Measurements from ENCODE around the gene ZNF33A. TPM values are rescaled to one million over a fixed set of nuclear protein-coding genes. Genes with fewer than 3 reads are reported as not detected.

ZNF33A gene
- total and polyA plus RNA-seq, 10 of the 15 experiments (the other 5 are each of a cell fraction or from before 2014, with no cell fraction given): 9.8 to 29.9 (median 18.3) TPM

DNA sequence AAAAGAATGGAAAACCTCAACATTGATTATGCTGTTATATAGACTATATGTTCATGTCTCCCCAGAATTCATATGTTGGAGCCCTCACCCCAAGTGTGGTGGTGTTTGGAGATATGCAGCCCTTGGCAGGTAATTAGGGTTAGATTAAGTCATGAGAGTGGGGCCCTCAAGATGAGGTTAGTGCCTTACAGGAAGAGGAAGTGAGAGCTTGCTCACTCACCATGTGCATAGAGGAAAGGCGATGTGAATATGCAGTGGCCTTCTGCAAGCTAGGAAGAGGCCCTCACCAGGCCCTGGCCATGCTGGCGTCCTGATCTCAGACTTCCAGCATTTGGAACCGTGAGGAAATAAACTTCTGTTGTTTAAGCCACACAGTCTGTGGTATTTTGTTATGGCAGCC is 14.8 kb downstream of the ZNF33A start (continued):
- TF ChIP-seq, protein P1, sequence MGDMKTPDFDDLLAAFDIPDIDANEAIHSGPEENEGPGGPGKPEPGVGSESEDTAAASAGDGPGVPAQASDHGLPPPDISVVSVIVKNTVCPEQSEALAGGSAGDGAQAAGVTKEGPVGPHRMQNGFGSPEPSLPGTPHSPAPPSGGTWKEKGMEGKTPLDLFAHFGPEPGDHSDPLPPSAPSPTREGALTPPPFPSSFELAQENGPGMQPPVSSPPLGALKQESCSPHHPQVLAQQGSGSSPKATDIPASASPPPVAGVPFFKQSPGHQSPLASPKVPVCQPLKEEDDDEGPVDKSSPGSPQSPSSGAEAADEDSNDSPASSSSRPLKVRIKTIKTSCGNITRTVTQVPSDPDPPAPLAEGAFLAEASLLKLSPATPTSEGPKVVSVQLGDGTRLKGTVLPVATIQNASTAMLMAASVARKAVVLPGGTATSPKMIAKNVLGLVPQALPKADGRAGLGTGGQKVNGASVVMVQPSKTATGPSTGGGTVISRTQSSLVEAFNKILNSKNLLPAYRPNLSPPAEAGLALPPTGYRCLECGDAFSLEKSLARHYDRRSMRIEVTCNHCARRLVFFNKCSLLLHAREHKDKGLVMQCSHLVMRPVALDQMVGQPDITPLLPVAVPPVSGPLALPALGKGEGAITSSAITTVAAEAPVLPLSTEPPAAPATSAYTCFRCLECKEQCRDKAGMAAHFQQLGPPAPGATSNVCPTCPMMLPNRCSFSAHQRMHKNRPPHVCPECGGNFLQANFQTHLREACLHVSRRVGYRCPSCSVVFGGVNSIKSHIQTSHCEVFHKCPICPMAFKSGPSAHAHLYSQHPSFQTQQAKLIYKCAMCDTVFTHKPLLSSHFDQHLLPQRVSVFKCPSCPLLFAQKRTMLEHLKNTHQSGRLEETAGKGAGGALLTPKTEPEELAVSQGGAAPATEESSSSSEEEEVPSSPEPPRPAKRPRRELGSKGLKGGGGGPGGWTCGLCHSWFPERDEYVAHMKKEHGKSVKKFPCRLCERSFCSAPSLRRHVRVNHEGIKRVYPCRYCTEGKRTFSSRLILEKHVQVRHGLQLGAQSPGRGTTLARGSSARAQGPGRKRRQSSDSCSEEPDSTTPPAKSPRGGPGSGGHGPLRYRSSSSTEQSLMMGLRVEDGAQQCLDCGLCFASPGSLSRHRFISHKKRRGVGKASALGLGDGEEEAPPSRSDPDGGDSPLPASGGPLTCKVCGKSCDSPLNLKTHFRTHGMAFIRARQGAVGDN (IDR thresholded peaks at IDR 0.05): no peak
- 0 out of 2 replicates have a peak, but pooled peaks have one; percentile 37 for TF ChIP-seq NBN (IDR thresholded peaks at IDR 0.05)
- no peak for TF ChIP-seq TBL1XR1 (IDR thresholded peaks at IDR 0.05; ENCODE audit: low read depth, low read length)
- TF ChIP-seq NFYB (IDR thresholded peaks at IDR 0.05; ENCODE audit: insufficient read depth, low read depth, low read length): no peak
- TF ChIP-seq TCF7 (IDR thresholded peaks at IDR 0.05; ENCODE audit: borderline replicate concordance): no peak
- TF ChIP-seq SKIL (IDR thresholded peaks at IDR 0.05; ENCODE audit: low read depth, poor library complexity, severe bottlenecking): no peak
- TF ChIP-seq ETV6 (conservative IDR thresholded peaks at IDR 0.05 in 1 of 2, IDR thresholded peaks at IDR 0.05 in 1 of 2; ENCODE audit: borderline replicate concordance in 1 of 2, low read depth in 1 of 2): no peak
- no peak for TF ChIP-seq PAX5 (IDR thresholded peaks at IDR 0.05; ENCODE audit: borderline replicate concordance, low read depth, low read length)
- peak; percentile 61; the same call in 1 of the 2 replicates for TF ChIP-seq CREM (IDR thresholded peaks at IDR 0.05; ENCODE audit: low read depth)
- TF ChIP-seq RUNX3 (IDR thresholded peaks at IDR 0.05; ENCODE audit: low read length): peak; percentile 66
- TF ChIP-seq BMI1 (IDR thresholded peaks at IDR 0.05; ENCODE audit: borderline replicate concordance): no peak
- TF ChIP-seq, protein P2, sequence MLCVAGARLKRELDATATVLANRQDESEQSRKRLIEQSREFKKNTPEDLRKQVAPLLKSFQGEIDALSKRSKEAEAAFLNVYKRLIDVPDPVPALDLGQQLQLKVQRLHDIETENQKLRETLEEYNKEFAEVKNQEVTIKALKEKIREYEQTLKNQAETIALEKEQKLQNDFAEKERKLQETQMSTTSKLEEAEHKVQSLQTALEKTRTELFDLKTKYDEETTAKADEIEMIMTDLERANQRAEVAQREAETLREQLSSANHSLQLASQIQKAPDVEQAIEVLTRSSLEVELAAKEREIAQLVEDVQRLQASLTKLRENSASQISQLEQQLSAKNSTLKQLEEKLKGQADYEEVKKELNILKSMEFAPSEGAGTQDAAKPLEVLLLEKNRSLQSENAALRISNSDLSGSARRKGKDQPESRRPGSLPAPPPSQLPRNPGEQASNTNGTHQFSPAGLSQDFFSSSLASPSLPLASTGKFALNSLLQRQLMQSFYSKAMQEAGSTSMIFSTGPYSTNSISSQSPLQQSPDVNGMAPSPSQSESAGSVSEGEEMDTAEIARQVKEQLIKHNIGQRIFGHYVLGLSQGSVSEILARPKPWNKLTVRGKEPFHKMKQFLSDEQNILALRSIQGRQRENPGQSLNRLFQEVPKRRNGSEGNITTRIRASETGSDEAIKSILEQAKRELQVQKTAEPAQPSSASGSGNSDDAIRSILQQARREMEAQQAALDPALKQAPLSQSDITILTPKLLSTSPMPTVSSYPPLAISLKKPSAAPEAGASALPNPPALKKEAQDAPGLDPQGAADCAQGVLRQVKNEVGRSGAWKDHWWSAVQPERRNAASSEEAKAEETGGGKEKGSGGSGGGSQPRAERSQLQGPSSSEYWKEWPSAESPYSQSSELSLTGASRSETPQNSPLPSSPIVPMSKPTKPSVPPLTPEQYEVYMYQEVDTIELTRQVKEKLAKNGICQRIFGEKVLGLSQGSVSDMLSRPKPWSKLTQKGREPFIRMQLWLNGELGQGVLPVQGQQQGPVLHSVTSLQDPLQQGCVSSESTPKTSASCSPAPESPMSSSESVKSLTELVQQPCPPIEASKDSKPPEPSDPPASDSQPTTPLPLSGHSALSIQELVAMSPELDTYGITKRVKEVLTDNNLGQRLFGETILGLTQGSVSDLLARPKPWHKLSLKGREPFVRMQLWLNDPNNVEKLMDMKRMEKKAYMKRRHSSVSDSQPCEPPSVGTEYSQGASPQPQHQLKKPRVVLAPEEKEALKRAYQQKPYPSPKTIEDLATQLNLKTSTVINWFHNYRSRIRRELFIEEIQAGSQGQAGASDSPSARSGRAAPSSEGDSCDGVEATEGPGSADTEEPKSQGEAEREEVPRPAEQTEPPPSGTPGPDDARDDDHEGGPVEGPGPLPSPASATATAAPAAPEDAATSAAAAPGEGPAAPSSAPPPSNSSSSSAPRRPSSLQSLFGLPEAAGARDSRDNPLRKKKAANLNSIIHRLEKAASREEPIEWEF (IDR thresholded peaks at IDR 0.05; ENCODE audit: insufficient replicate concordance, low read depth, low read length): no peak
- no peak for TF ChIP-seq RFX5 (IDR thresholded peaks at IDR 0.05; ENCODE audit: low read depth, low read length)
- TF ChIP-seq ZNF384 (IDR thresholded peaks at IDR 0.05; ENCODE audit: borderline replicate concordance, low read depth, low read length): no peak
- no peak for TF ChIP-seq CEBPB (IDR thresholded peaks at IDR 0.05; ENCODE audit: borderline replicate concordance in 1 of 2, low read depth in 2 of 2, low read length in 2 of 2)
- TF ChIP-seq CBX5 (IDR thresholded peaks at IDR 0.05; ENCODE audit: low read depth): peak; percentile 52; the same call in 1 of the 2 replicates
- no peak for TF ChIP-seq SIN3A (IDR thresholded peaks at IDR 0.05; ENCODE audit: low read depth, low read length)
- TF ChIP-seq SMAD1 (IDR thresholded peaks at IDR 0.05; ENCODE audit: low read depth, partially characterized antibody): no peak
- TF ChIP-seq ZNF274 (IDR thresholded peaks at IDR 0.05; ENCODE audit: insufficient read depth, insufficient read length): no peak
- no peak for TF ChIP-seq HCFC1 (IDR thresholded peaks at IDR 0.05; ENCODE audit: low read length)
- 0 out of 2 replicates have a peak, but pooled peaks have one; percentile 45 for TF ChIP-seq BCL11A (IDR thresholded peaks at IDR 0.05; ENCODE audit: low read depth, low read length)
